ENCODE results near the gene PPP1R37. TPM values are rescaled to one million over a fixed set of nuclear protein-coding genes. Genes with fewer than 3 reads are reported as not detected.
A peak's percentile ranks its signal among the peaks of the same experiment; 100 is the strongest.

The PPP1R37 gene
- polyA plus RNA-seq, 1 experiment: 16.1 TPM

DNA sequence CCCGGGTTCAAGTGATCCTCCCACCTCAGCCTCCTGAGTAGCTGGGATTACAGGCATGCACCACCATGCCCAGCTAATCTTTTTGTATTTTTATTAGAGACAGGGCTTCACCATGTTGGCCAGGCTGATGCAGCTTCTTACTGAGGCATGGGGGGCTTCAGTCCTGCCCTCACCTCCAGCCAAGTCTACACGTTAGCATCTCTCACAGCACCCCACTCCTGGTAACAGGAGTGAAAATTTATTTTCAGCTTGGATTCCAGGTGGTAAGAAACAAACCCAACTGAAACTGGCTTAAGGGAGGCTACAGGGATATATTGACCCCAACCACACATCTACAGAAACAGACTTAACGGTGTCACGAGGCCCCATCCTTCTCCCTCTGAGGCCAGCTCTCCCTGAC lies 57.2 kb downstream of the PPP1R37 start:
- Histone ChIP-seq H3K4me3 (ENCODE audit: low read depth, low read length) (no peak overlapping the region), H3K36me3 (ENCODE audit: control insufficient read depth, insufficient read depth, low read length) (peaks cover 12% of the 10 kb centered on the region), H3K27me3 (ENCODE audit: control insufficient read depth, insufficient read depth, low read length) (peaks cover 5% of the 10 kb centered on the region)
- no peak for DNase-seq (ENCODE audit: low read depth)
- CTCF ChIA-PET: interaction anchor here (1.3 to 1.5 kb wide), 2 partner anchors 11 to 16 kb away, joined by 3 to 5 read pairs; partner anchors contain the start of gene NKPD1
- POLR2A ChIA-PET: no interaction called here
- TF ChIP-seq, protein P1, sequence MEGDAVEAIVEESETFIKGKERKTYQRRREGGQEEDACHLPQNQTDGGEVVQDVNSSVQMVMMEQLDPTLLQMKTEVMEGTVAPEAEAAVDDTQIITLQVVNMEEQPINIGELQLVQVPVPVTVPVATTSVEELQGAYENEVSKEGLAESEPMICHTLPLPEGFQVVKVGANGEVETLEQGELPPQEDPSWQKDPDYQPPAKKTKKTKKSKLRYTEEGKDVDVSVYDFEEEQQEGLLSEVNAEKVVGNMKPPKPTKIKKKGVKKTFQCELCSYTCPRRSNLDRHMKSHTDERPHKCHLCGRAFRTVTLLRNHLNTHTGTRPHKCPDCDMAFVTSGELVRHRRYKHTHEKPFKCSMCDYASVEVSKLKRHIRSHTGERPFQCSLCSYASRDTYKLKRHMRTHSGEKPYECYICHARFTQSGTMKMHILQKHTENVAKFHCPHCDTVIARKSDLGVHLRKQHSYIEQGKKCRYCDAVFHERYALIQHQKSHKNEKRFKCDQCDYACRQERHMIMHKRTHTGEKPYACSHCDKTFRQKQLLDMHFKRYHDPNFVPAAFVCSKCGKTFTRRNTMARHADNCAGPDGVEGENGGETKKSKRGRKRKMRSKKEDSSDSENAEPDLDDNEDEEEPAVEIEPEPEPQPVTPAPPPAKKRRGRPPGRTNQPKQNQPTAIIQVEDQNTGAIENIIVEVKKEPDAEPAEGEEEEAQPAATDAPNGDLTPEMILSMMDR (IDR thresholded peaks at IDR 0.05; ENCODE audit: insufficient read depth, low read depth, low read length): no peak

DNA sequence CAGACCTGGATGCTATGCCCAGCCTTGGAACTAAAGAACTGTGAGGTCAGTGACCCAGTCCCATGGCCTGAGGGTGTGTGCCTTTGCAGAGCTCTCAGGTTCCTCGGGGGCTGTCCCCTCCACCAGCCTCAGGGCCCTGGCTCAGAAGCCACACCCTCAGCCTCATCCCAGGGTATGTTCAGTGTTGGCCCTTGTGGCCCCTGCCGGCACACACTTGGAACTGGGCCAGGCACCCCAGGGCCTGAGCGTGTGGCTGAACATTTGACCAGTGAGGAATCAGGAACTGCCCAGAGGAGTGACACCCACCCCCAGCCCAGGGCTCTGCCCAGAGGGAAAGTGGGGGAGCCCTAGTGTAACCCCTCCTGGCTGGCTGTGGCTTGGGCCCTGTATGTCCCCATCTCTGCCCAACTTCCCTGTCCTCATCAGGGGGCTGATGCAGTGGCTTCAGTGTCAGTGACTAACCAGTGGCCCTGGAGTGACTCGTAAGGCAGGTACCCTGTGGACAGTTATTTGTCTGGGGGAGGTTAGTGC lies 57.8 kb downstream of the PPP1R37 start:
- DNase-seq (ENCODE audit: low read depth): no peak
- Histone ChIP-seq H3K36me3 (ENCODE audit: control insufficient read depth, insufficient read depth, low read length) (peaks cover 8% of the 10 kb centered on the region), H3K4me3 (ENCODE audit: low read depth, low read length) (no peak overlapping the region), H3K27me3 (ENCODE audit: control insufficient read depth, insufficient read depth, low read length) (peaks cover 5% of the 10 kb centered on the region)
- ChIA-PET POLR2A (no interaction called here), CTCF (interaction anchor here (1.3 kb wide), 1 partner anchor 15 kb away, joined by 5 read pairs; no protein-coding TSS in a partner anchor)
- TF ChIP-seq, protein P1 (IDR thresholded peaks at IDR 0.05; ENCODE audit: insufficient read depth, low read depth, low read length): no peak

DNA sequence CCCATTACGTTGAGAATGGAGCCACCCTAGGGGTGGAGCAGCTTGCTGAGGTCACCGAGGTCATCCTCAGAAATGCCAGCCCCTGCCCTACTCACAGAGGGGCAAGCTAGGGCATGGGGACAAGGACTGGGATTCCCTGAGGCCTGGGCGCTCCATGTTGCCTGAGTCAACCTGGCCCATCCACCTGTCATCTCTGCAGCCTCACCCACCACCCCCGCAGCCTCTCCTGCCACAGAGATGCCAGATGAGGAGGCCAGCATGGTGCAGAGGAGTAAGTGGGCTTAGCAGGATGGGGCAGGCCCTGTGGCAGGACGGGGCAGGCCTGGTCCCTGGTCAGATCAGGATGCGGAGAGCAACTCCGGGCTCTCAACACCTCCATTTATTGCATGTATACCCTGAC lies 58.3 kb downstream of the PPP1R37 start:
- Histone ChIP-seq H3K27me3 (ENCODE audit: control insufficient read depth, insufficient read depth, low read length) (peaks cover 5% of the 10 kb centered on the region), H3K4me3 (ENCODE audit: low read depth, low read length) (no peak overlapping the region), H3K36me3 (ENCODE audit: control insufficient read depth, insufficient read depth, low read length) (peaks cover 5% of the 10 kb centered on the region)
- POLR2A ChIA-PET: no interaction called here
- CTCF ChIA-PET: no interaction called here
- no peak for DNase-seq (ENCODE audit: low read depth)
- TF ChIP-seq, protein P1 (IDR thresholded peaks at IDR 0.05; ENCODE audit: insufficient read depth, low read depth, low read length): no peak

GRCh38 chr19:45151821-45152503 lies 59.0 kb downstream of the PPP1R37 start:
- no peak overlapping the region; the same call in 1 of the 2 replicates for H3K4me3 ChIP-seq (ENCODE audit: low read depth, low read length)
- ChIA-PET POLR2A (no interaction called here), CTCF (interaction anchor here (1.4 kb wide), 2 partner anchors 11 to 97 kb away, joined by 3 to 5 read pairs; no protein-coding TSS in a partner anchor)
- no peak for DNase-seq (ENCODE audit: low read depth)
- H3K27me3 ChIP-seq (ENCODE audit: control insufficient read depth, insufficient read depth, low read length): peaks cover 5% of the 10 kb centered on the region
- TF ChIP-seq, protein P1 (IDR thresholded peaks at IDR 0.05; ENCODE audit: insufficient read depth, low read depth, low read length): no peak
- H3K36me3 ChIP-seq (ENCODE audit: control insufficient read depth, insufficient read depth, low read length): peaks cover 3% of the 10 kb centered on the region; the same call in 1 of the 2 replicates

DNA sequence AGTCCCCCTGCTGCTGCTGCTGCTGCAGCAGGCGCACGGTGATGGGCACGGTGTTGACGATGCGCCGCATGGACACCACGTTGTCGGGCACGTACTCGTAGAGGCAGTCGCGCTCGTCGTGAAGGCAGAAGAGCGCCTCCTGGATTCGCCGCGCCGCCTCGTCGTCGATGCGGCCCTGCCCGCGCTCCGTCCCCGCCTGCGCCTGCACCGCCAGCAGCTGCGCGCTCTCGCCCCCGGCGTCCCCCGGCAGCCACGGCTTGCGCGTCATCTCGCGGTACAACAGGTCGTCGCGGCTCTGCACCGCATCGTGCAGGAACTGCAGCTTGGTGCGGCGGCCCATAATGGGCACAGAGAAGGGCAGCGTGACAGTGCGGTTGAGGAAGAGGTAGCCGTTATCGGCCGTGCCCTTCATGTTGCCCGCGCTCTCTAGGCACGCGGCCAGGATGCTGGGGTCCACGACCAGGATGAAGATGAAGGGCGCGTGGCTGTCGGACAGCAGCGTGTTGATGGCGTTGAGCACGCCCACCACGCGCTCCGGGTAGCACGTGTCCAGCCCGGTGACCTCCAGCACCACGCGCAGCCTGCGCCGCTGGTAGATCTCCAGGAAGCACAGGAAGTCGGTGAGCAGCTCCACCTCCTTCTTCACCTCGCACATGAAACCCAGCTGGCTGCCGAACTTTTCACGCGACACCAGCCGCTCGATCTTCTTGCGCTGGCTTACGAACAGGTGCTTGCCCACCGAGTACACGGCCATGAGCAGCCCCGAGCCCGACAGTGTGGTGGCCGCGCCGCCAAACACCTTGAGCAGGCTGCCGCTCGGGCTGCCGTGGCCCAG lies 59.7 kb downstream of the PPP1R37 start:
- DNase-seq (ENCODE audit: low read depth): no peak
- H3K27me3 ChIP-seq (ENCODE audit: control insufficient read depth, insufficient read depth, low read length): peaks cover 5% of the 10 kb centered on the region
- ChIA-PET POLR2A (no interaction called here), CTCF (interaction anchor here (1.4 kb wide), 2 partner anchors 12 to 96 kb away, joined by 3 to 5 read pairs; no protein-coding TSS in a partner anchor)
- TF ChIP-seq, protein P1 (IDR thresholded peaks at IDR 0.05; ENCODE audit: insufficient read depth, low read depth, low read length): 0 out of 2 replicates have a peak, but pooled peaks have one; percentile 6
- H3K36me3 ChIP-seq (ENCODE audit: control insufficient read depth, insufficient read depth, low read length): peaks cover 2% of the 10 kb centered on the region; the same call in 1 of the 2 replicates
- peak overlapping the region; percentile 11; the same call in 1 of the 2 replicates for H3K4me3 ChIP-seq (ENCODE audit: low read depth, low read length)

Data from BJ (cell line).